ENCODE results near the gene PIAS4.
"Not testable (repeated sequence)": the region's sequence is repeated elsewhere in the genome, so short reads cannot be mapped to it uniquely, and the experiment has no call there.

The PIAS4 gene

DNA sequence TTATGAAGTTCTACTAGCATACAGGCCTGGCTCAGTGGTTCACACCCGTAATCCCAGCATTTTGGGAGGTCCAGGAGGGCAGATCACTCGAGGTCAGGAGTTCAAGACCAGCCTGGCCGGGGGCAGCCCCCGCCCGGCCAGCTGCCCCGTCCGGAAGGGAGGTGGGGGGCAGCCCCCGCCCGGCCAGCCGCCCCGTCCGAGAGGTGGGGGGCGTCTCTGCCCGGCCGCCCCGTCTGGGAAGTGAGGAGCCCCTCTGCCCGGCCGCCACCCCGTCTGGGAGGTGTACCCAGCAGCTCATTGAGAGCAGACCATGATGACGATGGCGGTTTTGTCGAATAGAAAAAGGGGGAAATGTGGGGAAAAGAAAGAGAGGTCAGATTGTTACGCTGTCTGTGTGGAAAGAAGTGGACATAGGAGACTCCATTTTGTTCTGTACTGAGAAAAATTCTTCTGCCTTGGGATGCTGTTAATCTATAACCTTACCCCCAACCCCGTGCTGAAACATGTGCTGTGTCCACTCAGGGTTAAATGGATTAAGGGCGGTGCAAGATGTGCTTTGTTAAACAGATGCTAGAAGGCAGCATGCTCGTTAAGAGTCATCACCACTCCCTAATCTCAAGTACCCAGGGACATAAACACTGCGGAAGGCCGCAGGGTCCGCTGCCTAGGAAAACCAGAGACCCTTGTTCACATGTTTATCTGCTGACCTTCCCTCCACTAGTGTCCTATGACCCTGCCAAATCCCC is 8.7 kb upstream of the PIAS4 start:
- not testable (repeated sequence) for DNase-seq

DNA sequence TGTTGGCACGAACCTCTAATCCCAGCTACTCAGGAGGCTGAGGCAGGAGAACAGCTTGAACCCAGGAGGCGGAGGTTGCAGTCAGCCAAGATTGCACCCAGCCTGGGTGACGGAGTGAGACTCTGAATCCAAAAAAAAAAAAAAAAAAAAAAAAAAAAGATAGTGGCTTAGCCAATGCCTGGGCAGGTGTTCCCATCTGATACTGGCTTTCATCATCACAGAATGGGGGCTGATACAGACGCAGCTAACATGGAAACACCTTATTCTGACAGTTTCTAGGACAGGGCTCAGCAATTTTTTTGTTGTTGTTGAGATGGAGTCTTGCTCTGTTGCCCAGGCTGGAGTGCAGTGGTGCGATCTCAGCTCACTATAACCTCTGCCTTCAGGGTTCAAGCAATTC is 6.7 kb upstream of the PIAS4 start:
- not testable (repeated sequence) for DNase-seq

DNA sequence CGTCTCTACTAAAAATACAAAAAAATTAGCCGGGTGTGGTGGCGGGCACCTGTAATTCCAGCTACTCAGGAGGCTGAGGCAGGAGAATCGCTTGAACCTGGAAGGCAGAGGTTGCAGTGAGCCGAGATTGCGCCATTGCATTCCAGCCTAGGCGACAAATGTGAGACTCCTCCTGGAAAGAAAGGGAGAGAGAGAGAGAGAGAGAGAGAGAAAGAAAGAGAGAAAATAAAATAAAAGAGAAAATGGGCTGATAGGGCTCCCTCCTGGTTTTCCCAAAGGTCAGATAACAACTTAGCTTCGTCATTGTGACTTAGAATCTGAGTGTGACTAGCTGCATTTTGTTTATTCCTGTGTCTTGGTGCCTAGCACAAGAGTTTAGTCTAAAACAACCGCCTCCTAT is 2.1 kb upstream of the PIAS4 start:
- not testable (repeated sequence) for DNase-seq

DNA sequence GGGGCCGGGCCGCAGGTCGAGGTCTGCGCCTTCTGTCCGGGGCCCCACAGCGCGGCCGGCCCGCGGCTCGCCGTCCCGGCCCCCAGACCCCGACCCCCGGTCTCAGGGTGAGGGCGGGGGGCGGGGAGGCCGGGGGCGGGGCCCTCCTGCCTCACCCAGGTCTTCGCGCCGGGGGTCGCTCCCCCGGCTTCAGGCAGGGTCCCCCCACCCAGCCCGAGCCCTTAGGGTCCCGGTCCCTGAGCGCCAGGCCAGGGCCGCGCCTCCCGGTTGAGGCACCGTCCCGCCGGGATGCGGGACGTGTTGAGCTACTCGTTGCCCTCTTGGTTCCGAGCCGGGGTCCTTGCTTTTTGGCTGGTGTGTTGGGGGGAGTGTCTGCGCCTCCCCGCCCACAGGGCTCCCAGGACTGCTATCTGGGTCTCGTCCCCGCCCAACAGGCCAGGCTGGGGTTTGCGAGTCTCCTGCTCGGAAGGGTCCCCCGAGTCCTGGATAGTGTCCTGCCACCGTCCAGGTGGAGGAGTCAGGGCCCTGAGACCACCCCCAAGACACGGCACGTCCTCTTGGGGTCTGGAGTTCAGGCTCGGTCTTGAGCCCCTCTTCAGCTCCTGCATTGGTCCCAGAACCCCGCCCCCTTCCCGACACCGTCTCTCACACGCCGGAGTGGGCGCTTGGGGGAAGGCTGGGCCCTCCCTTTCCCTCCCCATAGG is 452 bp downstream of the PIAS4 start:
- no peak for DNase-seq

DNA sequence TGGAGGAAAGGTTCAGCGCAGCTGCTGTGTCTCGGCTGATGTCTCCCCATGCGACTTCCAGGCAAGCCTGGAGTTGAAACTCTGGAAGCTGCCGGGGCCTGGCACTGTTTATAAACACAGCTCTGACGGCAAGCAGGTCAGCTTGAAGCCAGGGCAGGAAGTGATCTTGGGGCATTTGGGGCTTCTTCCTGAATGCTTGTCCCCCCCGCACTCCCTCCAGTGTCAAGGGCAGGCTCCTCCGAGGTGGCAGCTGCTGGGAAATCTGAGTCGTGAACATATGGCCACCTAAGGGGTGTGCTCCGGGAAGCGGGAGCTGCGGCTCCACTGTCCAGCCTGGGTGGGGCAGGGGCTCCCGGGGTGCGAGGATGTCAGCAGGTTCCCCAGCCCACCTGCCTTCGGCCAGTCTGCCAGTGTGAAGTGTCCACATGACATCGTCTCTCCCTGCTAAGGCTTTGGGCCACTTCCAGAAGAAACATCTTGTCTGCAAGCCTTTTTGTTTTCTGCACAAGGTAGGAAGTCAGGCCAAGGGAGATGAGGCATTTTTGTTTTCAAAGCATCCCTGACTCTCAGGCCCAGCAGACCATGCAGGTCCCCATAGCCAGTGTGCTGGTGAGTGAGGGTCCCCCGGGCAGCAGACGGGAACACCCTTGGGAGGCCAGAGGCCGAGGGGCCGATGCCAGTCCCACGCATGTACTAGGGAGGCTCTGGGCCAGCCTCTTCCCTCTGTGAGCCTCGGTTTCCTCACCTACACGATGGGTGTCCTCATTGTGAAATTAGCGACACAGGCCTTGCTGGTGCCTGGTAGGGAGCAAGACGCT is 2.7 kb downstream of the PIAS4 start:
- DNase-seq = no peak

DNA sequence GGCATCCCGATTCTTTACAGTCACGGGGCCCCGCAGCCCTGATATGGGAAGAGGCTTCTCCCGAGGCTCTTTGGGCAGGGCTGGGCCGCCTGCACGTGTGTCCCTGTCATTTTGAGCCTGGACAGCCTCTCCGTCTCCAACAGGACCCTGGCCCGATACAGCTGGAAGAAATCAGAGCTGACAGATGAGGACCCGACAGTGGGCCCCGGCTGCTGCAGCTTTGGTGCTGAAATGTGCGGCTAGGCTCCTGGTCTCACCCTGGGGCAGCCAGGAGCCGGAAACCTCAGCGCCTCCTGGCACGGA is 3.2 kb downstream of the PIAS4 start:
- DNase-seq = no peak

DNA sequence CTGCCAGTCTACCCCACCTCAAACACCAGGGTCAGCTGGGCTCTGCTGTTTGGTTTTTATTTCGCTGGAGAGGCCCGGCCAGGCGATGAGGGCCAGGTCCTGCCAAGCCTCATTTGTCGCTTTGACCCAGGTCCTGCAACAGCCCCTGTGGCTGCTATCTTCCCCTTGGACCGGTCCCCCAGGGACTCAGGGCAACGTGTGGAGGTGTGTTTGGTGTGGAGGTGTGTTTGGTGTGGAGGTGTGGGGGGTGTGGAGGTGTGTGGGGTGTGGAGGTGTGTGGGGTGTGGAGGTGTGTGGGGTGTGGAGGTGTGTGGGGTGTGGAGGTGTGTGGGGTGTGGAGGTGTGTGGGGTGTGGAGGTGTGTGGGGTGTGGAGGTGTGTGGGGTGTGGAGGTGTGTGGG is 3.9 kb downstream of the PIAS4 start:
- not testable (repeated sequence) for DNase-seq

DNA sequence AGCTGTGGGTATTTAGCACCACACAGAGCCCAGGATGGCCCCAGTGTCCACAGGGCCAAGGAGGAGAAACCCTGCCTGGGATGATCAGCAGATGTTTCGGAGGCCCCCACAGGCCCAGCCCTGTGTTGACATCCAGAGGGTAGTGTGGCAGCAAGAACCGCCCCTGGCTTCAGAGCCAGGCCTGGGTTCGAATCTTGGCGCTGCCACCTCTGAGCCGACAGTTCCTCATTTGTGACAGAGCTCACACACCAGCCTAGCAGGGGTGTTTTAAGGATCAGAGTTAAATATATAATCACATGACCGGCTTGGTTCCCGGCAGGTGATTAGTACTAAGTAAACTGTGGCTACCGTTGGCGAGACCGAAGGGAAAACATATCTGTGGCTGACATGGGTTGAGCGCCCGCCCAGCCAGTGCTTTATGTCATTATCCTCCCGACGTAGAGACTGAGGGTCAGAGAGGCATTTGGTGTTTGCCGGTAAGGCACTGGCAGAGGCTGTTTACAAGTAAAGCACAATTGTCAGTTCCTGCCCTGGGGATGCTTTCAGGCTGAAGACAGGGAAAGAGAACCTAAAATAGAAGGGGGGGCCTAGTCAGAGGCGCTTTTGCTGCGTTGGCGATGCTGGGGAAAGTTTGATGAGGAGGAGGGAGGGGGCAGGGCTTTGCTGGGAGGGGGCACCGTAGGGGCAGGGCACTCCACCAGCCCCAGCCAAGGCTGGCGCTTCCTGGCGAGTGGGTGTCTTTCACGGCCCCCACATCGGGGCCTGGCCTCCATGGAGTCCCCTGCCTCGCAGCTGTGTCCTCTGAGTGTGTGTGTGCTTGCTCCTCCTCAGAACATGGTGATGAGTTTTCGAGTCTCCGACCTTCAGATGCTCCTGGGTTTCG is 4.8 kb downstream of the PIAS4 start:
- no peak for DNase-seq

DNA sequence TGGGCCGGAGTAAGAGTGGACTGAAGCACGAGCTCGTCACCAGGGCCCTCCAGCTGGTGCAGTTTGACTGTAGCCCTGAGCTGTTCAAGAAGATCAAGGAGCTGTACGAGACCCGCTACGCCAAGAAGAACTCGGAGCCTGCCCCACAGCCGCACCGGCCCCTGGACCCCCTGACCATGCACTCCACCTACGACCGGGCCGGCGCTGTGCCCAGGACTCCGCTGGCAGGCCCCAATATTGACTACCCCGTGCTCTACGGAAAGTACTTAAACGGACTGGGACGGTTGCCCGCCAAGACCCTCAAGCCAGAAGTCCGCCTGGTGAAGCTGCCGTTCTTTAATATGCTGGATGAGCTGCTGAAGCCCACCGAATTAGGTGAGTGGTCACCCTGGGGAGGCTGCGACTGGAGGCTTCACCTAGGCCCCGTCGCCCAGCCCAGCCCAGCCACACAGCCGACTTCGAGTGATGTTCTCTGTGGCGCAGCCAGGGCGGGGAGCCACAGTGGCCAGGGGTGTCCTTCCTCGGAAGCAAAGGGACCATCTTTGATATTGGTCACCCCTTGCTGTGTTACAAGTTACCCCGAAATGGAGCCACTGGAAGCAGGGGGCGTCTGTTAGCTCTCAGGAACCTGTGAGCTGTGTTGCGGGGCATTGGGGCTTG is 5.6 kb downstream of the PIAS4 start:
- DNase-seq = no peak

DNA sequence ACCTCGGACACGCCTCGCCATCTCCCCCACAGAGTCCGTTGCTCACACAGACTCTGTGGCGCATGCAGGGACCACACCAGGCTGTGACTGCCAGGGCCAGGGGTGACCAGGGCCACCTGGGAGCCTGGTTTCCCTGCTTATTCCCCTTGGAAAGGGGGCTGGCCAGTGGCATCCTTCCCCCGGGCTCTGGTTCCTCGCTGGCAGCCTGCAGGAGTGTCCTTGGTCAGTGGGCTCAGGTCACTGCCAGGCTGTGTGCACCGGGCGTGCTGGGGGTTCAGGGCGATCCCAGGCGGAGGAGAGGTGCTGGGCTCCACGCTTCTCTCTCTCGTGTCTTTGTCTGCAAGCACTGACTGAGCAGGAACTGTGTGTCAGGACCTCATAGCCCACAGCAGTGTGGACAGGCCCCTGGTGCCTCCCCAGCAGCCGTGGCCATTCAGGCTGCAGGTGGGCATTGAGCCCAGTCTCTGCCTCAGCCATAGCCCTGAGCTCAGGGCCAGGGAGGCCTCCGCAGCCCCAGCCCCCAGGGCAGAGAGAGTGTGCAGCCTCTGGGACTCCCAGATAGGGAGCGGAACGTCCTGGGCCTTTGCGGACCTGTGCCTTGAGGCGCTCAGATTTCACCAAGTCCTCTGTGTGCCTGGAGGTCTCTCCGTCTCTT is 6.5 kb downstream of the PIAS4 start:
- no peak for DNase-seq

DNA sequence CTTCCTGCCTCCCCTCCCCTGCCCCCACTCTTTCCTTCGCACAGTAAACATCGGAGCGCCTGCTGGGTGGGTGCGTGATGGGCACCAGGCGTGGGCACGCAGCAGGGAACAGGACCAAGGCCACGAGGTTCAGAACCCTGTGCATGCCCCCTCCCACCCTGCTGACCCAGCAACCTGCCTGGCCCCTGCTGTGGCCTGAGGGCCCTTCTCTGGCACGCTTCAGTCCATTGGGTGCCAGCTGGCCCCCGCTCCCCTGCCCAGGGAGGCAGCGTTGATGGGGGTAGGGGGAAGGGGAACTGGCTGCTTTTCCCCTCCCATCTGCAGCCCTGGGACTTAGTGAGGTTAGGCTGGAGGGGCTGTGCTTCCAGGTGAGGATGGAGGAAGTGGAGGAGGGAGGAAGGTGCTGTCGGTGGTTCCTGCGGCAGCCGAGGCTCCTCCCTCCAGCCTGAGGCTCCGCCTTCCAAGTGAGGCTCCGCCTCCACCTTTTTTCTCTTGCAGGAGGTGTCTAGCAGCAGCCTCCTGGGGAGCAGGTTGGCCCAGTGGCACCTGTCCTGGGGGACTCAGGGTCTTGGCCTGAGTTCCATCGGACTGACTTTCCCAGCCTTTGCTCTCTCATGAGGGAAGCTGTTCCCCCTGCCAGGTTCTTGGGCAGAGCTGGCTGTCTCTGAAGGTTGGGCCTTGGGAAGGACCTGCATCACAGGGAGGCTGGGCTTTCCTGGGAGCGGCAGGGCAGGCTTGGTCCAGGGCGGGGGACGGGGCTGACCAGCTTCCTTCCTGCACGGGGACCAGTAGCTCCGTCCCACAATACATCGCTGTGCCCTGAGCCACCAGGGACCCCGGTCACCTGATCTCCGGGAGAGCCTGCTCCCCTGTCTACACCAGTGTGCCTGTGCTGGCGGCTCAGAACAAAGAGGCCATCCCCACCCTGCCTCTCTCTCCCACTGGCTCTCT is 7.3 kb downstream of the PIAS4 start:
- DNase-seq = no peak

DNA sequence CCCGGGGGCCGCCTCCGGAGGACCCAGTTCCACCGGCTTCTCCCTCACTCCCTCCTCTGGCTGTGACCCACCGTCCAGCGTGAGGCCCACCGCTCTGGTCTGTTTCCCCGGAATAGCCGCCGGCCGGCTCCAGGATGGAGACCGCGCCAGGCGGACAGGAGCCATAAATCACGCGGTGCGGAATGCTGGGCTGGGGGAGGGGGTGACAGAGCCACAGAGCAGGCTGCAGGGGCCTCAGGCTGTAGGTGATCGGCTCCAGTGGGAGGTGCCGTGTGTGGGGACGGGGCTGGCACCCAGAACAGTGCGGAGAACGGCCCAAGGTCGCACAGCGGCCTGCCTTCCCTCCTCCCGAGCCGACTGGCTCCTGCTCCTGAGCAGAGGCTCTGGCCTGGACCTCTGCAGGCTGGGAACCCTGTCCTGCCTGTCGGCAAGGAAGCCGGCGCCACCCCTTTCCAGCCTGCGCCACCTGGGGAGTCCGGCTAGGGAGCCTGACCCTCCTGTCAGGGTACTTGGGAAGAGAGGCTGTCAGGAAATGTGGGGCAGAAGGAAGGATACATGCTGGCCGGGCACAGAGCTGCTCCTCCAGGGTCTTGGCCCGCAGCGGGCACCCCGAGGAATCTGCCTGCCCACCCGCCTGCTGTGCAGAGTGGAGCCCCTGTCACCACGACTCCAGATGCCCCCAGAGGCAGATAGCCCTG is 8.3 kb downstream of the PIAS4 start:
- no peak for DNase-seq

DNA sequence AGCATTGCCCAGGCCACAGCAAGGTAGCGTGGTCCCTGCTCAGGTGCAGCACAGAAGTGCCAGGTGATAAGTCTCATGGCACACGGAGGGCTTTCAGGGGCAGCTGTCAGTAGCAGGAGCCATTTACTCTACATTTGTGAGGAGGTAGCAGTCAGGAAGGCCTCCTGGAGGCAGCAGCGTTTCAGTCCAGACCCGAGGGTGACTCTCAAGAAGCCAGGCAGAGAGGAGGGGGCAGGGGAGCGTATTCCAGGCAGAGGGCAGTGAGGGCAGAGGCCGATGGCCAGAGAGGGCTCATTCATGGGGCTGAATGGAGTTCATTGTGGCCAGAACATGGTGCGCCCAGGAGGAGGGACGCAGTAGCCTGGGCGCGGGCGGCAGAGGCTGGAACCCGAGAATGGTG is 8.9 kb downstream of the PIAS4 start:
- DNase-seq = no peak

DNA sequence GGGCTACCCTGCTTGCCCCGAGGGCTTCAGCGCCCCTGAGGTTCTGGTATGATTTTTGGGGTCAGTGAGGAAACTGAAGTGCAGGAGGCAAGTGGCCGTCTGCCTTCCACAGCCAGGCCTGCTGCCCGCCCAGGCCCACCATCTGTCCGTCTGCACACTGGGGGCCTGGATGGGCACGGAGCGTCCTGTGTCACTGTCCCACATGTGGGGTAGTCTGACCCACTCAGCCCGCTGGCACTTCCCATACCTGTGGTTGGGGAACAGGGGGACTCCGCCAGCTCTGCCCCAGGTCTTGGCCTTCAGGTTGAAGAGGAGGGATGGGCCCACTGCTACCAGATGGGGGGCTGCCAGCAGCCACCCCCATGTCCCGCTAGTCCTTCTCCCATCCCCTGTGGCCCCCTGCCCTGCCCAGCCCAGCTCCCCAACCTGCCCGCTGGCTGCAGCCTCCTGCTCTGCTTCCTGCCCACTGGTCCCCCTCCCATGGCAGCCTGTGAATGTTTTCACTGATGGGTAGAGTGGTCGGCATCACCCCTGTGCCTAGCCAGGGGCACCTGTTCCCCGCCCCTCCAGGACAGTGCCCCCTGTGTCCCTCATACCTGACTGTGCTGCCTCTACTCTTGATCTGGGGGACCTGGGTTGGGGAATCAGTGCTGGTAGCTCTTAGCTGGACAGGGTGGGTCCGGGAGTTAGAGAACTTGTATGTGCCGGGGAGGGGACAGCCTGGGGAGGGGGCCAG is 9.5 kb downstream of the PIAS4 start:
- DNase-seq = no peak

DNA sequence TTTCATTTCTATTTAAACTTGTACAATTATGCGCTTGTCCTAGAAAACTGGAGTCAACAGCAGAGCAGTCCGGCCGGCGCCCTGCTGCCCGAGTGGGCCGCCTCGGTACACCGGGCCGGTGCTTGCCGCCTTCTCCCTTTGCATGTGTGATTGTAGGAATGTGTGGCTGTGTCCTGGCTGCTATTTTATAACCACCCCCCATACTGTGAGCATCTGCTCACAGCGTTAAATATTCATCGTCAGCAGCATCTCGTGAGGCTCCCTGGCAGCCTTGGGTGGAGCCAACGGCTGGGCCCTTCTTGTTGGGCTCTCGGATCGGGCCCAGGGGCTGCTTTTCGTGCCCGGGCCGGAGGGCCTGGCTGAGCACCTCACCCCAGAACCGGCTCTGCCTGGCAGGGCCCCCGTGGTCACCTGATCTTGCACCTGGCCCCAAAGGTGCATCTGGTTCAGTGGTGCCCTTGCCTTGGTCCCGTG is 10.6 kb downstream of the PIAS4 start:
- DNase-seq = no peak

DNA sequence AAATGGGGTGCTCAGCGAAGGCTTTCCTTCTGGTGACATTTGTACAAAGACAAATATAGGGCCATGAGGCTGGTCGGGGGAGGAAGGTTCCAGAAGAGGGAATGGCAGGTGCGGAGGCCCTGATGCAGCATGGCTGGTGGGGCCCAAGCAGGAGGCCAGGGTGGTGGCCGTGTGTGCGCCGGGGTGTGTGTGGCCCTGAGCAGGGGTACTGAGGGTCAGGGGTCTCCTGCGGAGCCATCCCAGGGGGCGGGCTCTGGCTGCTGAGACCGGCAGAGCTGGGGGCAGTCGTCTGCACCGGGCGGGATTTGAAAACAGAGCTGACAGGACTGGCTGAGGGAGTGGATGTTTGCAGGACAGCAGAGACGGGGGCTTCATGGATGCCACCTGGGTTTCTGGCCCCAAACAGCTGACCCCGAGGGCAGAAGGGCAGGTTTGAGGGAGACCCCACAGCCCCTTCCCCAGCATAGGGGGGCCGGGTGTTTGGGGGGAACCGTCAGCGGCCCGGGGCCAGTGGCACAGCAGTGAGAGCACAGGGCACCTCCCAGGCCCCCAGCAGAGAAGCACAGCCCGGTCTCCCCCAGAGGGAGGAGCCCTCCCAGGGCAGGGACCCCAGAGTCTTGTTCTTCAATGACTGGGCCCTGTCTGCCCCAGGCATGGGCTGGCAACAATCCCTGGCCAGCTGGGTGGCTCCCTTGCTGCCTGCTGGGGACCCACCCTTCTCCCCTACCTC is 11.4 kb downstream of the PIAS4 start:
- no peak for DNase-seq

DNA sequence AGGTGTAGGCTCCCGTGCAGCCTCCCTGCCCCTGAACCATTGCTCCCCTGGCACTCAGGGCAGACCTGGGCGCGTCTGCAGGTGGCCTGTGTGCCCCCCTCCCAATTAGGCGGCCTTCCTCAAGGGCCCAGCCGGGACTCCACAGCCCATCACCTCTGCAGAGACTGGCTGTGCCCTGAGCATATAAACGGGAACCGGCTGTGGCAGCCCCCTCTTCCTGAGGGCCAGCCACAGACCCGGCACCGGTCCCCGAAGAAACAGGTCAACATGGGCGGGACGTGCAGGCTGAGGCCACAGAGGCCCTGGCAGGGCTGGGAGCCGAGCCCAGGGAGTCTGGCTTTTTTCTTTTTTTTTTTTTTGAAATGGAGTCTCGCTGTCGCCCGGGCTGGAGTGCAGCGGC is 12.0 kb downstream of the PIAS4 start:
- DNase-seq = no peak
